IPS-15b (cell line): ENCODE data around the gene CLPX.
"Not testable (repeated sequence)": the region's sequence is repeated elsewhere in the genome, so short reads cannot be mapped to it uniquely, and the experiment has no call there.

Experiments used
- H3K27me3 ChIP-seq: one replicate; pipeline ENCODE4 v1.6.1; 2013; ENCODE audit warnings: low read length; ENCODE audit not compliant: control insufficient read depth, insufficient read depth
- H3K36me3 ChIP-seq: one replicate; pipeline ENCODE4 v1.6.1; 2013; ENCODE audit warnings: low read length; ENCODE audit not compliant: control insufficient read depth, insufficient read depth
- H3K4me1 ChIP-seq: one replicate; pipeline ENCODE4 v1.6.1; 2013; ENCODE audit warnings: mild to moderate bottlenecking, low read length; ENCODE audit not compliant: control insufficient read depth, insufficient read depth
- H3K4me3 ChIP-seq: one replicate; pipeline ENCODE4 v1.5.1; 2013; ENCODE audit warnings: low read depth, low read length
- H3K9ac ChIP-seq: one replicate; pipeline ENCODE4 v1.6.1; 2013; ENCODE audit warnings: low read depth, mild to moderate bottlenecking, low read length
- H3K9me3 ChIP-seq: one replicate; pipeline ENCODE4 v1.6.1; 2013; ENCODE audit warnings: mild to moderate bottlenecking, low read length; ENCODE audit not compliant: control insufficient read depth, insufficient read depth

CLPX gene

GRCh38 chr15:65184868-65185717 lies at the start of gene CLPX:
CLPX (minus strand) TSS chr15:65185342; CDS start chr15:65185153, 189 bp downstream.
- Histone ChIP-seq H3K27me3 (no peaks in the 10 kb centered on the region), H3K4me3 (peak within 1 kb of the TSS; percentile 91), H3K9me3 (no peaks in the 10 kb centered on the region), H3K4me1 (no peaks in the 10 kb centered on the region), H3K36me3 (no peaks in the 10 kb centered on the region), H3K9ac (peak within 1 kb of the TSS; percentile 87)

GRCh38 chr15:65233696-65234095 lies 48.6 kb upstream of the CLPX start:
- Histone ChIP-seq H3K9me3 (no peaks in the 10 kb centered on the region), H3K27me3 (no peaks in the 10 kb centered on the region)

GRCh38 chr15:65232520-65232919 lies 47.4 kb upstream of the CLPX start:
- Histone ChIP-seq H3K4me1 (no peaks in the 10 kb centered on the region), H3K36me3 (no peaks in the 10 kb centered on the region), H3K4me3 (no peak overlapping the region), H3K9ac (no peak overlapping the region), H3K27me3 (no peaks in the 10 kb centered on the region), H3K9me3 (no peaks in the 10 kb centered on the region)

More at GRCh38 chr15:65233696-65234095, 48.6 kb upstream of the CLPX start:
- H3K36me3 ChIP-seq: no peaks in the 10 kb centered on the region
- no peaks in the 10 kb centered on the region for H3K4me1 ChIP-seq
- H3K9ac ChIP-seq: no peak overlapping the region
- no peak overlapping the region for H3K4me3 ChIP-seq

- H3K27me3 ChIP-seq: no peaks in the 10 kb centered on the region
- H3K4me3 ChIP-seq: no peak overlapping the region
- H3K4me1 ChIP-seq: peaks cover under 1% of the 10 kb centered on the region
- H3K9me3 ChIP-seq: no peaks in the 10 kb centered on the region
- no peak overlapping the region for H3K9ac ChIP-seq
- H3K36me3 ChIP-seq: no peaks in the 10 kb centered on the region
Measured at GRCh38 chr15:65231306-65231705, 46.2 kb upstream of the CLPX start.

- not testable (repeated sequence) for H3K4me1 ChIP-seq, H3K9me3 ChIP-seq, H3K27me3 ChIP-seq, H3K4me3 ChIP-seq, H3K36me3 ChIP-seq, H3K9ac ChIP-seq
Measured at GRCh38 chr15:65226901-65227300, 41.8 kb upstream of the CLPX start.

GRCh38 chr15:65226221-65226620 lies 41.1 kb upstream of the CLPX start:
- H3K9ac ChIP-seq: peak overlapping the region; percentile 47

GRCh38 chr15:65223996-65224395 lies 38.9 kb upstream of the CLPX start:
- H3K4me3 ChIP-seq: no peak overlapping the region
- no peaks in the 10 kb centered on the region for H3K9me3 ChIP-seq
- H3K9ac ChIP-seq: no peak overlapping the region
- H3K4me1 ChIP-seq: peaks cover 3% of the 10 kb centered on the region
- no peaks in the 10 kb centered on the region for H3K27me3 ChIP-seq
- H3K36me3 ChIP-seq: no peaks in the 10 kb centered on the region

More at GRCh38 chr15:65226221-65226620, 41.1 kb upstream of the CLPX start:
- Histone ChIP-seq H3K36me3 (no peaks in the 10 kb centered on the region), H3K9me3 (no peaks in the 10 kb centered on the region), H3K4me3 (no peak overlapping the region), H3K4me1 (peaks cover 3% of the 10 kb centered on the region), H3K27me3 (no peaks in the 10 kb centered on the region)

GRCh38 chr15:65222891-65223290 lies 37.7 kb upstream of the CLPX start:
- H3K4me3 ChIP-seq: no peak overlapping the region
- no peaks in the 10 kb centered on the region for H3K27me3 ChIP-seq
- H3K9me3 ChIP-seq: no peaks in the 10 kb centered on the region
- H3K4me1 ChIP-seq: peaks cover 3% of the 10 kb centered on the region
- no peak overlapping the region for H3K9ac ChIP-seq
- H3K36me3 ChIP-seq: no peaks in the 10 kb centered on the region

- Histone ChIP-seq H3K9ac (no peak overlapping the region), H3K4me1 (peaks cover 3% of the 10 kb centered on the region), H3K9me3 (no peaks in the 10 kb centered on the region), H3K4me3 (no peak overlapping the region), H3K27me3 (no peaks in the 10 kb centered on the region), H3K36me3 (no peaks in the 10 kb centered on the region)
Measured at GRCh38 chr15:65221697-65222096, 36.6 kb upstream of the CLPX start.

GRCh38 chr15:65219137-65219536 lies 34.0 kb upstream of the CLPX start:
- Histone ChIP-seq H3K4me1 (no peaks in the 10 kb centered on the region), H3K36me3 (no peaks in the 10 kb centered on the region), H3K27me3 (no peaks in the 10 kb centered on the region), H3K4me3 (no peak overlapping the region), H3K9ac (no peak overlapping the region), H3K9me3 (no peaks in the 10 kb centered on the region)

- Histone ChIP-seq H3K9ac (no peak overlapping the region), H3K9me3 (no peaks in the 10 kb centered on the region), H3K4me1 (no peaks in the 10 kb centered on the region), H3K4me3 (no peak overlapping the region), H3K27me3 (no peaks in the 10 kb centered on the region), H3K36me3 (no peaks in the 10 kb centered on the region)
Measured at GRCh38 chr15:65217526-65218482, 32.7 kb upstream of the CLPX start.
